GM12878 (cell line): ENCODE data around the gene FOLR2.

Source experiments
- CBFB ChIP-seq: IDR thresholded peaks from 2 replicates; pipeline ENCODE4 v1.6.1; 2016; ENCODE audit warnings: antibody characterized with exemption, low read depth
- JUND ChIP-seq: IDR thresholded peaks from 2 replicates; pipeline ENCODE4 v1.6.1; 2012; ENCODE audit warnings: low read depth, mild to moderate bottlenecking, low read length, improper control_type of control experiment, moderate library complexity
- NBN ChIP-seq: fragments of 450-650 bp; IDR thresholded peaks from 2 replicates; pipeline ENCODE4 v1.6.1; 2016
- NFYB ChIP-seq: IDR thresholded peaks from 2 replicates; pipeline ENCODE4 v1.6.1; 2011; ENCODE audit warnings: low read depth, mild to moderate bottlenecking, low read length, improper control_type of control experiment, moderate library complexity; ENCODE audit not compliant: insufficient read depth
- POLR2A ChIP-seq: IDR thresholded peaks from 2 replicates; pipeline ENCODE4 v1.6.1; 2011; ENCODE audit warnings: low read depth, mild to moderate bottlenecking, low read length
- RFX5 ChIP-seq: IDR thresholded peaks from 2 replicates; pipeline ENCODE4 v1.6.1; 2011; ENCODE audit warnings: low read depth, low read length, improper control_type of control experiment
- STAT3 ChIP-seq: IDR thresholded peaks from 2 replicates; pipeline ENCODE4 v1.6.1; 2011; ENCODE audit warnings: low read depth, low read length, improper control_type of control experiment
- ZNF207 ChIP-seq: fragments of 450-650 bp; IDR thresholded peaks from 2 replicates; pipeline ENCODE4 v1.6.1; 2014; ENCODE audit warnings: antibody characterized with exemption, mild to moderate bottlenecking, borderline replicate concordance
- ZNF274 ChIP-seq: IDR thresholded peaks from one replicate; pipeline ENCODE4 v1.8.0; 2011; ENCODE audit not compliant: insufficient read length, insufficient read depth
- TF ChIP-seq, protein P1 (sequence below), 3 experiments: IDR thresholded peaks in 2 of 3; conservative IDR thresholded peaks in 1 of 3; 2 replicates each; pipeline ENCODE4 v1.5.1; 2011; ENCODE audit warnings: low read depth in 3 of 3, low read length in 3 of 3, mild to moderate bottlenecking in 3 of 3, control low read depth in 2 of 3, moderate library complexity in 2 of 3, inconsistent platforms in 1 of 3, mixed read lengths in 1 of 3; ENCODE audit not compliant: control insufficient read depth in 2 of 3, insufficient read depth in 1 of 3; ENCODE audit errors: extremely low read depth in 1 of 3
- TF ChIP-seq, protein P2 (sequence below): IDR thresholded peaks from 2 replicates; pipeline ENCODE4 v1.6.1; 2011; ENCODE audit warnings: borderline replicate concordance, low read depth, mild to moderate bottlenecking, moderate library complexity, low read length; ENCODE audit not compliant: insufficient read depth, poor library complexity, severe bottlenecking
- TF ChIP-seq, protein P3 (sequence below): IDR thresholded peaks from 2 replicates; pipeline ENCODE4 v1.6.1; 2012; ENCODE audit warnings: low read depth, low read length, improper control_type of control experiment
- TF ChIP-seq, protein P4 (sequence below): fragments of 450-650 bp; IDR thresholded peaks from 2 replicates; pipeline ENCODE4 v1.6.1; 2017; ENCODE audit warnings: borderline replicate concordance
- TF ChIP-seq, protein P5 (sequence below): fragments of 450-650 bp; IDR thresholded peaks from 2 replicates; pipeline ENCODE4 v1.6.1; 2016; ENCODE audit warnings: mild to moderate bottlenecking, moderate library complexity, borderline replicate concordance

DNA sequence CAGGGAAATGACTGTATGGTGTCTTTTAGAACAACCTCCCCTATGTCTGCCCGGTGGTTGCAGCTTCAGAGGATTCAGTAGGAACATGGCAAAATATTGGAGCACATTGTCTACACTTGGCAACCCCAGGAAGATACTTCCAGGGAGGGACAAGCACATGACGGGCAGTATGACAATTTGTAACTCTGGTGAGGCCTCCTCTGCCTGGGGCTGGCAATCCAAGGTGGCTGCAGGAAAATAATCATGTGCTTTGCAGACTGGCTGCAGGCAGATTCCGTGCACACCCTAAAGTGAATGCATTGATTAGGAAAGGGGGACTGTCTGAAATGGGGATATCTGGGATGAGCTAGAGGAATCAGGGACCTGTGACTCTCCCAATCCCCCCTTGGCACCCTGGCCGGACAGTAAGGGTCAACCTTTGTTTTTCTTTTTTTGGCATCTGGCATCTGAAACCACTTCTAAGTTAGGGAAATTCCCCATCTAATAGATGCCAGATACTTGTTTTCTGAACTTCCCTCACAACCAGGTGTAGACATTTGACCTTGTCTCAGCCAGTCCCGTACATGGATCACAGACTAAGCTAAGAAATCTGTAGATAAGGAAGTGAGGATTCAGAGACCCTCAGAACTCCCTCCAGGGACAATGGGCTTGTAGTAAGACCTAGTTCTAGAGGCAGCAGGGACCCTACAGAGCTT, 37.9 kb downstream of the FOLR2 start:
- TF ChIP-seq, protein P1, sequence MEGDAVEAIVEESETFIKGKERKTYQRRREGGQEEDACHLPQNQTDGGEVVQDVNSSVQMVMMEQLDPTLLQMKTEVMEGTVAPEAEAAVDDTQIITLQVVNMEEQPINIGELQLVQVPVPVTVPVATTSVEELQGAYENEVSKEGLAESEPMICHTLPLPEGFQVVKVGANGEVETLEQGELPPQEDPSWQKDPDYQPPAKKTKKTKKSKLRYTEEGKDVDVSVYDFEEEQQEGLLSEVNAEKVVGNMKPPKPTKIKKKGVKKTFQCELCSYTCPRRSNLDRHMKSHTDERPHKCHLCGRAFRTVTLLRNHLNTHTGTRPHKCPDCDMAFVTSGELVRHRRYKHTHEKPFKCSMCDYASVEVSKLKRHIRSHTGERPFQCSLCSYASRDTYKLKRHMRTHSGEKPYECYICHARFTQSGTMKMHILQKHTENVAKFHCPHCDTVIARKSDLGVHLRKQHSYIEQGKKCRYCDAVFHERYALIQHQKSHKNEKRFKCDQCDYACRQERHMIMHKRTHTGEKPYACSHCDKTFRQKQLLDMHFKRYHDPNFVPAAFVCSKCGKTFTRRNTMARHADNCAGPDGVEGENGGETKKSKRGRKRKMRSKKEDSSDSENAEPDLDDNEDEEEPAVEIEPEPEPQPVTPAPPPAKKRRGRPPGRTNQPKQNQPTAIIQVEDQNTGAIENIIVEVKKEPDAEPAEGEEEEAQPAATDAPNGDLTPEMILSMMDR (IDR thresholded peaks at IDR 0.05 in 2 of 3, conservative IDR thresholded peaks at IDR 0.05 in 1 of 3; ENCODE audit: control insufficient read depth in 2 of 3, extremely low read depth in 1 of 3, insufficient read depth in 1 of 3, low read depth in 3 of 3, low read length in 3 of 3) = no peak
- TF ChIP-seq POLR2A (no peak), RFX5 (no peak), NBN (no peak), JUND (no peak), NFYB (no peak), ZNF274 (no peak), STAT3 (no peak), ZNF207 (no peak), CBFB (no peak)
- TF ChIP-seq, protein P2, sequence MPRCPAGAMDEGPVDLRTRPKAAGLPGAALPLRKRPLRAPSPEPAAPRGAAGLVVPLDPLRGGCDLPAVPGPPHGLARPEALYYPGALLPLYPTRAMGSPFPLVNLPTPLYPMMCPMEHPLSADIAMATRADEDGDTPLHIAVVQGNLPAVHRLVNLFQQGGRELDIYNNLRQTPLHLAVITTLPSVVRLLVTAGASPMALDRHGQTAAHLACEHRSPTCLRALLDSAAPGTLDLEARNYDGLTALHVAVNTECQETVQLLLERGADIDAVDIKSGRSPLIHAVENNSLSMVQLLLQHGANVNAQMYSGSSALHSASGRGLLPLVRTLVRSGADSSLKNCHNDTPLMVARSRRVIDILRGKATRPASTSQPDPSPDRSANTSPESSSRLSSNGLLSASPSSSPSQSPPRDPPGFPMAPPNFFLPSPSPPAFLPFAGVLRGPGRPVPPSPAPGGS = no peak
- TF ChIP-seq, protein P3, sequence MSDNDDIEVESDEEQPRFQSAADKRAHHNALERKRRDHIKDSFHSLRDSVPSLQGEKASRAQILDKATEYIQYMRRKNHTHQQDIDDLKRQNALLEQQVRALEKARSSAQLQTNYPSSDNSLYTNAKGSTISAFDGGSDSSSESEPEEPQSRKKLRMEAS = no peak
- TF ChIP-seq, protein P4, sequence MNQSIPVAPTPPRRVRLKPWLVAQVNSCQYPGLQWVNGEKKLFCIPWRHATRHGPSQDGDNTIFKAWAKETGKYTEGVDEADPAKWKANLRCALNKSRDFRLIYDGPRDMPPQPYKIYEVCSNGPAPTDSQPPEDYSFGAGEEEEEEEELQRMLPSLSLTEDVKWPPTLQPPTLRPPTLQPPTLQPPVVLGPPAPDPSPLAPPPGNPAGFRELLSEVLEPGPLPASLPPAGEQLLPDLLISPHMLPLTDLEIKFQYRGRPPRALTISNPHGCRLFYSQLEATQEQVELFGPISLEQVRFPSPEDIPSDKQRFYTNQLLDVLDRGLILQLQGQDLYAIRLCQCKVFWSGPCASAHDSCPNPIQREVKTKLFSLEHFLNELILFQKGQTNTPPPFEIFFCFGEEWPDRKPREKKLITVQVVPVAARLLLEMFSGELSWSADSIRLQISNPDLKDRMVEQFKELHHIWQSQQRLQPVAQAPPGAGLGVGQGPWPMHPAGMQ = no peak
- TF ChIP-seq, protein P5, sequence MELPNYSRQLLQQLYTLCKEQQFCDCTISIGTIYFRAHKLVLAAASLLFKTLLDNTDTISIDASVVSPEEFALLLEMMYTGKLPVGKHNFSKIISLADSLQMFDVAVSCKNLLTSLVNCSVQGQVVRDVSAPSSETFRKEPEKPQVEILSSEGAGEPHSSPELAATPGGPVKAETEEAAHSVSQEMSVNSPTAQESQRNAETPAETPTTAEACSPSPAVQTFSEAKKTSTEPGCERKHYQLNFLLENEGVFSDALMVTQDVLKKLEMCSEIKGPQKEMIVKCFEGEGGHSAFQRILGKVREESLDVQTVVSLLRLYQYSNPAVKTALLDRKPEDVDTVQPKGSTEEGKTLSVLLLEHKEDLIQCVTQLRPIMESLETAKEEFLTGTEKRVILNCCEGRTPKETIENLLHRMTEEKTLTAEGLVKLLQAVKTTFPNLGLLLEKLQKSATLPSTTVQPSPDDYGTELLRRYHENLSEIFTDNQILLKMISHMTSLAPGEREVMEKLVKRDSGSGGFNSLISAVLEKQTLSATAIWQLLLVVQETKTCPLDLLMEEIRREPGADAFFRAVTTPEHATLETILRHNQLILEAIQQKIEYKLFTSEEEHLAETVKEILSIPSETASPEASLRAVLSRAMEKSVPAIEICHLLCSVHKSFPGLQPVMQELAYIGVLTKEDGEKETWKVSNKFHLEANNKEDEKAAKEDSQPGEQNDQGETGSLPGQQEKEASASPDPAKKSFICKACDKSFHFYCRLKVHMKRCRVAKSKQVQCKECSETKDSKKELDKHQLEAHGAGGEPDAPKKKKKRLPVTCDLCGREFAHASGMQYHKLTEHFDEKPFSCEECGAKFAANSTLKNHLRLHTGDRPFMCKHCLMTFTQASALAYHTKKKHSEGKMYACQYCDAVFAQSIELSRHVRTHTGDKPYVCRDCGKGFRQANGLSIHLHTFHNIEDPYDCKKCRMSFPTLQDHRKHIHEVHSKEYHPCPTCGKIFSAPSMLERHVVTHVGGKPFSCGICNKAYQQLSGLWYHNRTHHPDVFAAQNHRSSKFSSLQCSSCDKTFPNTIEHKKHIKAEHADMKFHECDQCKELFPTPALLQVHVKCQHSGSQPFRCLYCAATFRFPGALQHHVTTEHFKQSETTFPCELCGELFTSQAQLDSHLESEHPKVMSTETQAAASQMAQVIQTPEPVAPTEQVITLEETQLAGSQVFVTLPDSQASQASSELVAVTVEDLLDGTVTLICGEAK = no peak
